ENCODE results near the gene COL11A2.

COL11A2 gene

DNA sequence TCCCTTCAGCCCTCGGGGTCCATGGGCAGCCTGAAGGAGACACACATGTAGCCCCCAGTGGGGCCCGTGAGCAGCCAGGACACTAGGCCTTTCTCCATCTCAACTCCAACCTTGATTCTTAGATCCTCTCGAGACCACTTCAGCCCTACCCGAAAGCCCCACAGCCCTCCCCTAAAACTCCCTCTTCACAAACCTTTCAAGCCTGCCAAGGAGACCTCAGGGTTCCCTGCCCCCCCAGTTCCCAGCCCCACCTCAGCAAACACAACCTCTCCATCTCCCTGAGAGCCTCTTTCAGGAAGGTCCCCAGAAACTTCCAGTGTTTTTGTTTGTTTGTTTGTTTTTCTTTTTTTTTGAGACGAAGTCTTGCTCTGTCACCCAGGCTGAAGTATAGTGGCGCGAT lies 11.1 kb downstream of the COL11A2 start:
- no peak for DNase-seq (ENCODE audit: low read depth, low spot score)
- Histone ChIP-seq H3K36me3 (ENCODE audit: control insufficient read depth, insufficient read depth, low read length) (no peaks in the 10 kb centered on the region), H3K27me3 (ENCODE audit: control insufficient read depth, insufficient read depth, low read length) (no peaks in the 10 kb centered on the region), H3K27ac (ENCODE audit: low read length) (no peak overlapping the region), H3K9me3 (ENCODE audit: control insufficient read depth, insufficient read depth, low read length) (no peaks in the 10 kb centered on the region), H3K4me3 (ENCODE audit: low read length) (no peak overlapping the region), H3K4me1 (ENCODE audit: control insufficient read depth, insufficient read depth, low read length) (0 out of 2 replicates have a peak, but pooled peaks cover 2% of the 10 kb centered on the region)
- WGBS (ENCODE audit: insufficient coverage, insufficient read length), result no CpG with 5 or more reads among the region's 7 CpGs

- no peak for DNase-seq (ENCODE audit: low read depth, low spot score)
- H3K4me1 ChIP-seq (ENCODE audit: control insufficient read depth, insufficient read depth, low read length), result no peaks in the 10 kb centered on the region
- H3K4me3 ChIP-seq (ENCODE audit: low read length), result no peak overlapping the region
- no peaks in the 10 kb centered on the region for H3K27me3 ChIP-seq (ENCODE audit: control insufficient read depth, insufficient read depth, low read length)
- H3K27ac ChIP-seq (ENCODE audit: low read length), result no peak overlapping the region
- no peaks in the 10 kb centered on the region for H3K9me3 ChIP-seq (ENCODE audit: control insufficient read depth, insufficient read depth, low read length)
- H3K36me3 ChIP-seq (ENCODE audit: control insufficient read depth, insufficient read depth, low read length), result no peaks in the 10 kb centered on the region
- WGBS (ENCODE audit: insufficient coverage, insufficient read length), result no CpG with 5 or more reads among the region's 10 CpGs
These were observed 13.4 kb downstream of the COL11A2 start for GRCh38 chr6:33178755-33179475.

GRCh38 chr6:33177552-33178446 lies 14.5 kb downstream of the COL11A2 start:
- no peak overlapping the region for H3K27ac ChIP-seq (ENCODE audit: low read length)
- DNase-seq (ENCODE audit: low read depth, low spot score), result no peak
- H3K4me1 ChIP-seq (ENCODE audit: control insufficient read depth, insufficient read depth, low read length), result no peaks in the 10 kb centered on the region; the same call in 1 of the 2 replicates
- no peaks in the 10 kb centered on the region for H3K36me3 ChIP-seq (ENCODE audit: control insufficient read depth, insufficient read depth, low read length)
- no peak overlapping the region for H3K4me3 ChIP-seq (ENCODE audit: low read length)
- WGBS (ENCODE audit: insufficient coverage, insufficient read length), result no CpG with 5 or more reads among the region's 19 CpGs
- no peaks in the 10 kb centered on the region for H3K9me3 ChIP-seq (ENCODE audit: control insufficient read depth, insufficient read depth, low read length)
- H3K27me3 ChIP-seq (ENCODE audit: control insufficient read depth, insufficient read depth, low read length), result no peaks in the 10 kb centered on the region

GRCh38 chr6:33176906-33177305 lies 15.4 kb downstream of the COL11A2 start:
- no peak for DNase-seq (ENCODE audit: low read depth, low spot score)
- no peaks in the 10 kb centered on the region for H3K9me3 ChIP-seq (ENCODE audit: control insufficient read depth, insufficient read depth, low read length)
- H3K4me1 ChIP-seq (ENCODE audit: control insufficient read depth, insufficient read depth, low read length), result no peaks in the 10 kb centered on the region; the same call in 1 of the 2 replicates
- no peaks in the 10 kb centered on the region for H3K27me3 ChIP-seq (ENCODE audit: control insufficient read depth, insufficient read depth, low read length)
- H3K27ac ChIP-seq (ENCODE audit: low read length), result no peak overlapping the region
- WGBS (ENCODE audit: insufficient coverage, insufficient read length), result no CpG with 5 or more reads among the region's 7 CpGs
- H3K4me3 ChIP-seq (ENCODE audit: low read length), result no peak overlapping the region
- H3K36me3 ChIP-seq (ENCODE audit: control insufficient read depth, insufficient read depth, low read length), result no peaks in the 10 kb centered on the region

- H3K4me1 ChIP-seq (ENCODE audit: control insufficient read depth, insufficient read depth, low read length), result no peaks in the 10 kb centered on the region; the same call in 1 of the 2 replicates
- H3K27me3 ChIP-seq (ENCODE audit: control insufficient read depth, insufficient read depth, low read length), result no peaks in the 10 kb centered on the region
- no peak overlapping the region for H3K27ac ChIP-seq (ENCODE audit: low read length)
- no peak for DNase-seq (ENCODE audit: low read depth, low spot score)
- no peak overlapping the region for H3K4me3 ChIP-seq (ENCODE audit: low read length)
- WGBS (ENCODE audit: insufficient coverage, insufficient read length), result no CpG with 5 or more reads among the region's 10 CpGs
- no peaks in the 10 kb centered on the region for H3K9me3 ChIP-seq (ENCODE audit: control insufficient read depth, insufficient read depth, low read length)
- H3K36me3 ChIP-seq (ENCODE audit: control insufficient read depth, insufficient read depth, low read length), result no peaks in the 10 kb centered on the region
These were observed 16.7 kb downstream of the COL11A2 start for GRCh38 chr6:33175436-33176069.

GRCh38 chr6:33174784-33175183 lies 17.5 kb downstream of the COL11A2 start:
- no peak for DNase-seq (ENCODE audit: low read depth, low spot score)
- H3K27me3 ChIP-seq (ENCODE audit: control insufficient read depth, insufficient read depth, low read length), result no peaks in the 10 kb centered on the region
- H3K4me3 ChIP-seq (ENCODE audit: low read length), result no peak overlapping the region
- no peak overlapping the region for H3K27ac ChIP-seq (ENCODE audit: low read length)
- H3K36me3 ChIP-seq (ENCODE audit: control insufficient read depth, insufficient read depth, low read length), result no peaks in the 10 kb centered on the region
- H3K9me3 ChIP-seq (ENCODE audit: control insufficient read depth, insufficient read depth, low read length), result no peaks in the 10 kb centered on the region
- WGBS (ENCODE audit: insufficient coverage, insufficient read length), result no CpG with 5 or more reads among the region's 4 CpGs
- no peaks in the 10 kb centered on the region; the same call in 1 of the 2 replicates for H3K4me1 ChIP-seq (ENCODE audit: control insufficient read depth, insufficient read depth, low read length)

- no peak for DNase-seq (ENCODE audit: low read depth, low spot score)
- no peaks in the 10 kb centered on the region for H3K9me3 ChIP-seq (ENCODE audit: control insufficient read depth, insufficient read depth, low read length)
- no peak overlapping the region for H3K27ac ChIP-seq (ENCODE audit: low read length)
- no peaks in the 10 kb centered on the region for H3K27me3 ChIP-seq (ENCODE audit: control insufficient read depth, insufficient read depth, low read length)
- no peak overlapping the region for H3K4me3 ChIP-seq (ENCODE audit: low read length)
- no peaks in the 10 kb centered on the region; the same call in 1 of the 2 replicates for H3K4me1 ChIP-seq (ENCODE audit: control insufficient read depth, insufficient read depth, low read length)
- H3K36me3 ChIP-seq (ENCODE audit: control insufficient read depth, insufficient read depth, low read length), result no peaks in the 10 kb centered on the region
- no CpG with 5 or more reads among the region's 11 CpGs for WGBS (ENCODE audit: insufficient coverage, insufficient read length)
These were observed 18.6 kb downstream of the COL11A2 start for GRCh38 chr6:33173535-33174180.

GRCh38 chr6:33172688-33173534 lies 19.4 kb downstream of the COL11A2 start:
- Histone ChIP-seq H3K36me3 (ENCODE audit: control insufficient read depth, insufficient read depth, low read length) (no peaks in the 10 kb centered on the region), H3K4me3 (ENCODE audit: low read length) (no peak overlapping the region), H3K27ac (ENCODE audit: low read length) (no peak overlapping the region), H3K4me1 (ENCODE audit: control insufficient read depth, insufficient read depth, low read length) (no peaks in the 10 kb centered on the region; the same call in 1 of the 2 replicates), H3K27me3 (ENCODE audit: control insufficient read depth, insufficient read depth, low read length) (no peaks in the 10 kb centered on the region), H3K9me3 (ENCODE audit: control insufficient read depth, insufficient read depth, low read length) (no peaks in the 10 kb centered on the region)
- no peak for DNase-seq (ENCODE audit: low read depth, low spot score)
- no CpG with 5 or more reads among the region's 16 CpGs for WGBS (ENCODE audit: insufficient coverage, insufficient read length)

DNA sequence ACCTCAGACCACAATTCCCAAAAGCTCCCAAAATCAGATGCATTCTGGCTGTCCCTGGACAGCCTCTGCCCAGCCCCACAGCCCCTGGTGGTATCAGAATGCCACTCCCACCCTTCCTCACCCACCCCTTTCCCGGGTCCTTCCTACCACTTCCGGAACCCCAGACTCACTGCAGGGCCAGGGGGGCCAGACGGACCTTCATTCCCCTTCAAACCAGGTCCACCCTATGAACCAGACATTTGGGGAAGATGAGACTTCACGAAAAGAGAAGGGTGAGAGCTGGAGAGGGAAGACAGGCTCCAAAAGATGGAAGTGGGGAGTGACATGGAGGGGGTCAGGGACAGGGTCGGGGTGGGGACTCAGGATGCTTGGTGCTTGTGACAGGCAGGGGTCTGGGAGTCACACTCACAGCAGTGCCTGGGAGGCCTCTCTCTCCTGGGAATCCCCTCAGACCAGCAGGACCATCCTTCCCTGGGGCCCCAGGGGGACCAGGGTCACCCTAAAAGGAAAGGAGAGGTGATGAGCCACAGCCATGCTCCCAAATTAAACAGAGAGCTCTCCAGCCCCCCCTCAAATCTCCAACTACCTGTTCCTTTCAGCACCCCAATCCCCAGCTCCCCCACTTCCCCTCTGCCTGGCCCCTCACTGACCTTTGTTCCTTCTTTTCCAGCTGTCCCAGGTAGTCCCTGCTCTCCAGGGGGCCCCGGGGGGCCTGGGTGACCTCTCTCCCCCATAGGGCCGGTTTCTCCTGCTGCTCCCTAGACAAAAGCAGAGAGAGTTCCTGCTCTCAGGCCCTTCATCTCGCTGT lies 20.2 kb downstream of the COL11A2 start:
- Histone ChIP-seq H3K9me3 (ENCODE audit: control insufficient read depth, insufficient read depth, low read length) (no peaks in the 10 kb centered on the region), H3K36me3 (ENCODE audit: control insufficient read depth, insufficient read depth, low read length) (no peaks in the 10 kb centered on the region)
- no CpG with 5 or more reads among the region's 8 CpGs for WGBS (ENCODE audit: insufficient coverage, insufficient read length)

More for the DNA sequence above, 20.2 kb downstream of the COL11A2 start:
- Histone ChIP-seq H3K4me1 (ENCODE audit: control insufficient read depth, insufficient read depth, low read length) (no peaks in the 10 kb centered on the region; the same call in 1 of the 2 replicates), H3K27ac (ENCODE audit: low read length) (no peak overlapping the region), H3K27me3 (ENCODE audit: control insufficient read depth, insufficient read depth, low read length) (no peaks in the 10 kb centered on the region), H3K4me3 (ENCODE audit: low read length) (no peak overlapping the region)
- DNase-seq (ENCODE audit: low read depth, low spot score), result no peak

Measured in iPS DF 6.9 (cell line).